HCT116 (cell line): Measurements from ENCODE around the gene APP. TPM values are rescaled to one million over a fixed set of nuclear protein-coding genes. Genes with fewer than 3 reads are reported as not detected.

ENCODE experiments used
- ATAC-seq: fragments of 200-7000 bp; cut with Tn5 transposase; 2 replicates; pipeline ENCODE4 v1.9.1; 2020; ENCODE audit warnings: mild to moderate bottlenecking, moderate library complexity
- BruUV-seq: library from RNA; stranded (reverse); fragments of 400-500 nt; replicated peaks from 2 replicates; lab custom pipeline; 2021; lab: Mats Ljungman, UMichigan
- CTCF ChIA-PET: fragments of 300-600 bp; sonication (Branson Sonifier 250); formaldehyde crosslinking; loops from one replicate; lab custom pipeline; 2021; ENCODE audit warnings: antibody characterized with exemption; lab: Charles Lee
- POLR2A ChIA-PET: fragments of 300-600, 350-600 bp; sonication (Branson Sonifier 250); formaldehyde crosslinking; loops from one replicate; lab custom pipeline; 2021; ENCODE audit warnings: antibody characterized with exemption; lab: Charles Lee
- RAD21 ChIA-PET, 2 experiments: fragments of 300-600 bp; sonication (Branson Sonifier 250); formaldehyde crosslinking; loops; one replicate each; lab custom pipeline; 2023; ENCODE audit warnings: low total read pairs in 2 of 2; ENCODE audit not compliant: uncharacterized antibody in 2 of 2, unreplicated experiment in 2 of 2, low non-redundant PET in 1 of 2; lab: Charles Lee
- DNase-seq: peaks from one replicate; pipeline ENCODE4 v3.0.0-alpha.2; 2010; ENCODE audit warnings: low read depth, low spot score
- H2AFZ ChIP-seq: fragments of 200-600 bp; shearing (Covaris generic), sonication (generic); 2 replicates; pipeline ENCODE4 v1.6.1; 2017; ENCODE audit warnings: low read depth, mixed run types, mixed read lengths, antibody characterized with exemption, low read length; ENCODE audit not compliant: poor library complexity, severe bottlenecking
- H3K27ac ChIP-seq: 2 replicates; pipeline ENCODE4 v1.5.1; 2012; ENCODE audit warnings: low read depth, low read length
- H3K27me3 ChIP-seq: fragments of 200-600 bp; sonication (generic); 2 replicates; pipeline ENCODE4 v1.6.1; 2016; ENCODE audit warnings: mixed run types, low read length, mixed read lengths; ENCODE audit not compliant: insufficient read depth
- H3K36me3 ChIP-seq, 2 experiments: fragments of 200-500 bp in 1 of 2; fragments of 200-600 bp in 1 of 2; sonication (Bioruptor generic) in 1 of 2; sonication (generic) in 1 of 2; 2 replicates each; pipeline versions ENCODE4 v1.5.1 to v1.6.1; 2014 to 2016; ENCODE audit warnings: low read length in 2 of 2, inconsistent platforms in 1 of 2, mixed read lengths in 1 of 2, mixed run types in 1 of 2; ENCODE audit not compliant: insufficient read depth in 2 of 2, control insufficient read depth in 1 of 2
- H3K4me1 ChIP-seq, 2 experiments: fragments of 200-600 bp in 1 of 2; sonication (generic) in 1 of 2; 2 replicates each; pipeline versions ENCODE4 v1.5.1 to v1.6.1; 2012 to 2017; ENCODE audit warnings: low read length in 2 of 2, inconsistent platforms in 1 of 2, mild to moderate bottlenecking in 1 of 2, mixed read lengths in 1 of 2, mixed run types in 1 of 2, moderate library complexity in 1 of 2; ENCODE audit not compliant: insufficient read depth in 2 of 2, control insufficient read depth in 1 of 2
- H3K4me2 ChIP-seq: fragments of 200-600 bp; sonication (generic); 2 replicates; pipeline ENCODE4 v1.6.1; 2017; ENCODE audit warnings: mixed run types, low read length, mixed read lengths
- H3K4me3 ChIP-seq, 2 experiments: fragments of 200-600 bp in 1 of 2; sonication (generic) in 1 of 2; replicated peaks in 1 of 2; 2 replicates each; pipeline ENCODE4 v1.5.1; 2011 to 2016; ENCODE audit warnings: low read length in 2 of 2, control low read depth in 1 of 2, low read depth in 1 of 2, mild to moderate bottlenecking in 1 of 2, mixed read lengths in 1 of 2, mixed run types in 1 of 2
- H3K79me2 ChIP-seq: fragments of 200-600 bp; sonication (generic); 2 replicates; pipeline ENCODE4 v1.6.1; 2017; ENCODE audit warnings: mild to moderate bottlenecking, mixed run types, low read length, moderate library complexity, mixed read lengths; ENCODE audit not compliant: insufficient read depth
- H3K9ac ChIP-seq: fragments of 200-600 bp; sonication (generic); 2 replicates; pipeline ENCODE4 v1.6.1; 2016; ENCODE audit warnings: low read length, mixed read lengths
- H3K9me2 ChIP-seq: fragments of 200-600 bp; sonication (generic), shearing (Covaris generic); 2 replicates; pipeline ENCODE4 v1.6.1; 2017; ENCODE audit warnings: mixed run types, mild to moderate bottlenecking, moderate library complexity; ENCODE audit not compliant: insufficient read depth
- H3K9me3 ChIP-seq, 2 experiments: fragments of 200-500 bp in 1 of 2; fragments of 200-600 bp in 1 of 2; sonication (Bioruptor generic) in 1 of 2; sonication (generic) in 1 of 2; 2 replicates each; pipeline ENCODE4 v1.6.1; 2014 to 2017; ENCODE audit warnings: low read length in 2 of 2, mixed read lengths in 2 of 2, inconsistent platforms in 1 of 2, low read depth in 1 of 2, mild to moderate bottlenecking in 1 of 2, mixed run types in 1 of 2, moderate library complexity in 1 of 2; ENCODE audit not compliant: control insufficient read depth in 1 of 2, insufficient read depth in 1 of 2
- H4K20me1 ChIP-seq: fragments of 200-600 bp; sonication (generic), shearing (Covaris generic); 2 replicates; pipeline ENCODE4 v1.6.1; 2017; ENCODE audit warnings: mixed run types, mild to moderate bottlenecking, moderate library complexity; ENCODE audit not compliant: insufficient read depth
- CEBPB ChIP-seq: IDR thresholded peaks from 2 replicates; pipeline ENCODE4 v1.6.1; 2012; ENCODE audit warnings: low read depth
- TCF7L2 ChIP-seq: IDR thresholded peaks from 2 replicates; pipeline ENCODE4 v1.7.0; 2011; ENCODE audit warnings: borderline replicate concordance, inconsistent platforms; ENCODE audit not compliant: insufficient read depth, insufficient read length; ENCODE audit errors: extremely low read depth
- ZBTB33 ChIP-seq: IDR thresholded peaks from 2 replicates; pipeline ENCODE4 v1.6.1; 2011; ENCODE audit warnings: mild to moderate bottlenecking, low read length, moderate library complexity; ENCODE audit not compliant: insufficient replicate concordance; ENCODE audit errors: extremely low read depth
- intact Hi-C: fragments of 100-400 bp; cut with micrococcal nuclease; formaldehyde crosslinking; loops from 2 replicates; pipeline ENCODE4 v1.10.0; 2022
- total RNA-seq: library from RNA; stranded (reverse); gene quantifications from one replicate; pipeline ENCODE4 v1.2.1, GENCODE V29; 2021; ENCODE audit not compliant: unreplicated experiment

The APP gene
- total RNA-seq, 1 experiment from 2014 or later, result 267 TPM

DNA sequence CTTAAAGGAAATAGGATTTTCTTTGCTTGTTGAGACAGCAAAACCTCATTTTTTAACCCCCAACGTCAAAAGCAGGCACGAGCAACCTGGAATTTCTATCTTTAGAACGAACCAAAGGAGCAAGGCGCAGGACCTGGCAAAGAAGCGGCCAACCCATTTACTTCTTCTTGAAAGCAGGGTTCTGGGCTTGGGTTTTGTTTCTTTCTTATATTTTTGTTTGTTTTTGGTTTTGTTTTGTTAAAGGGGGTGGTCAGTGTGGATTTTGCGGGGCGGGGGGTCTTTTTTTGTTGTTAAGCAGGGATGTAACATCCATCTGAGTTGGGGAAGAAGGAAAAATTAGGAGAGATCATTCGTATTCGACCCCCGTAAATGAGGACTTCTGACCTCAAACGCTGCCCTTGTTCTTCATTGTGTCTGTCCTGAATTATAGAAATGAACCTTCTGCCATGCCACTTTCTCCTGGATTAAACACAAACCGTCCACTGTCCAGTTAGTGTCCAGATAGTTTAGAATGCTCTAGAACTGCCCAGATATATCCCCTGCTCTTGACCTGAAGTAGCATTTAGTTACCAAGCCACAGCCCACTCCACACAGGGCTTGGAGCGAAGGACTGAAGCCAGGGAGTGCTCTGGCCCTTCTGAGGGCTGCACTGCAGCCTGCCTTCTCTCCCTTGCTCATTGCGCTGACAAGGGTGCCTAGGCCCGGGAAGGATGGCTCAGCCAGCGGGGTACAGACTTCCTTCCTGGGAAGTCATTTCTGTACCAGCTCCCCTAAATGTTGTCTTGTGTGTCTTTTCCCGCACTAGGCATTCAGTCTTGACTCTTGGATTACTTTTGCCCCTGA is 909 bp upstream of the APP start:
- Histone ChIP-seq H3K4me1 (peaks cover 27 to 29% of the 10 kb centered on the region in 2 experiments), H3K9me3 (no peaks in the 10 kb centered on the region), H3K79me2 (peaks cover 40% of the 10 kb centered on the region), H3K27ac (peak overlapping the region; percentile 91; the same call in 1 of the 2 replicates), H3K9ac (peak overlapping the region; percentile 91), H3K4me2 (peak overlapping the region; percentile 98), H2AFZ (peak overlapping the region; percentile 96), H3K4me3 (peak overlapping the region; percentile 81 to 89), H3K36me3 (no peaks in the 10 kb centered on the region), H3K9me2 (no peaks in the 10 kb centered on the region), H3K27me3 (no peaks in the 10 kb centered on the region), H4K20me1 (no peaks in the 10 kb centered on the region; the same call in 1 of the 2 replicates)
- ChIA-PET RAD21 (no interaction called here), CTCF (interaction anchor here (0.7 to 1.4 kb wide), 9 partner anchors 10 to 564 kb away, joined by 3 to 9 read pairs (median 3); no protein-coding TSS in a partner anchor), POLR2A (no interaction called here)
- BruUV-seq, result no TSS peak
- ATAC-seq, result no peak
- no peak for TF ChIP-seq CEBPB
- intact Hi-C loops, result loop anchor here (5.0 kb wide), 1 partner anchor 209 kb away; no protein-coding TSS in a partner anchor
- no peak for DNase-seq

DNA sequence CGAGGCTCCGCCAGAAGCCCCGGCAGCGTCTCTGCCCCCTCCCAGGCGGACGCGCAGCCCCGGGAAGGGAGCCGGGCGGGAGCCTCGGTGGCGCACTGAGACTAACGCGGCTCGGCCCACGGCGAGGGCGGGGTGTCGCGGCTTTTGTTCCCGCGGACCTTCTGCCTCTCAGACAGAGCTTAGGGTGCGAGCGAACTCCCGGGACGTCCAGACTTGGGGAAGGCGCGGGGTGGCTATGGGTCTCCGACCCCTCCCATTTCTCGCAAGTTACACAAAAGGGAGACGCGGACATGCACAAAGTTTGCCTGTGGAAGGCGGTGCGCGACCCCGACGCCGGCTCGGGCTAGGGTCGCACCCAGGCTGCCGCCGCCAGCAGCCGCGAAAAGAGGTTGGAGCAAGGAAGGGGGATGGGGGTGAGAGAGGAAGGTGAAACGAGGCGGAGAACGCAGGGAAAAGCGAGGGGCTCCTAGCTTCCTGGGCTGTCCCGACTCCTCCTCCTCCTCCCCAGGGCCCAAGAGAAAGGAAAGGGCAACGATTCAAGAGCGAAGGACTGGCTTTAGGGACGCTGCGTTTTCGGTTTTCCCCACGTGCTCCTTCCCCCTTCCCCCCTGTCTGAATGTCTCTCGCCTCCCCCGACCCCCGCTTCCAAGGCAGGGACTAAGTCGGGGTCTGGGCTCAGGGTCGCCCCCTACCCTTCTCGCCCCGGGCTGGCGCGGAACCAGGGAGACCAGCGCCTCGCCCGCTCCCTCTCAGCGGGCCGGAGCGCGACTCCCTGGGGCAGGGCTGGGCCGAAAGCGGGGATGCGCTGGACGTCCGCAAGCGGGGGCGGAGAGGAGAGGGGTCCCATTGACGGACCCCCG is 729 bp downstream of the APP start:
- Histone ChIP-seq H3K27ac (peak overlapping the region; percentile 91), H3K9ac (peak overlapping the region; percentile 91), H2AFZ (no peak overlapping the region), H3K4me3 (peak overlapping the region; percentile 81 to 89), H3K36me3 (no peaks in the 10 kb centered on the region), H3K4me2 (peak overlapping the region; percentile 98), H3K4me1 (peaks cover 27 to 36% of the 10 kb centered on the region in 2 experiments), H3K9me2 (no peaks in the 10 kb centered on the region), H3K9me3 (no peaks in the 10 kb centered on the region), H3K27me3 (no peaks in the 10 kb centered on the region), H4K20me1 (no peaks in the 10 kb centered on the region; the same call in 1 of the 2 replicates), H3K79me2 (peaks cover 57% of the 10 kb centered on the region)
- ChIA-PET POLR2A (interaction anchor here (1.3 to 1.6 kb wide), 2 partner anchors 10 to 21 kb away, joined by 3 to 5 read pairs; no protein-coding TSS in a partner anchor), RAD21 (interaction anchor here in 1 of 2 experiments (1.1 kb wide), 1 partner anchor 273 kb away, joined by 3 read pairs; no protein-coding TSS in a partner anchor), CTCF (interaction anchor here (1.3 to 1.4 kb wide), 5 partner anchors 8 to 292 kb away, joined by 3 to 9 read pairs (median 5); no protein-coding TSS in a partner anchor)
- no TSS peak for BruUV-seq
- TF ChIP-seq TCF7L2 (peak; percentile 9), ZBTB33 (no peak)
- intact Hi-C loops, result loop anchor here (1.0 to 10.0 kb wide), 3 partner anchors 208 to 565 kb away; partner anchors contain the start of gene MRPL39
- ATAC-seq, result peak; percentile 62
- peak; percentile 16 for DNase-seq
